ENCODE measurements around the gene BHLHA15. TPM values are rescaled to one million over a fixed set of nuclear protein-coding genes. Genes with fewer than 3 reads are reported as not detected.

Gene BHLHA15
- total and polyA plus RNA-seq, 2 experiments from 2014 or later = 0.39 to 2.3 TPM

DNA sequence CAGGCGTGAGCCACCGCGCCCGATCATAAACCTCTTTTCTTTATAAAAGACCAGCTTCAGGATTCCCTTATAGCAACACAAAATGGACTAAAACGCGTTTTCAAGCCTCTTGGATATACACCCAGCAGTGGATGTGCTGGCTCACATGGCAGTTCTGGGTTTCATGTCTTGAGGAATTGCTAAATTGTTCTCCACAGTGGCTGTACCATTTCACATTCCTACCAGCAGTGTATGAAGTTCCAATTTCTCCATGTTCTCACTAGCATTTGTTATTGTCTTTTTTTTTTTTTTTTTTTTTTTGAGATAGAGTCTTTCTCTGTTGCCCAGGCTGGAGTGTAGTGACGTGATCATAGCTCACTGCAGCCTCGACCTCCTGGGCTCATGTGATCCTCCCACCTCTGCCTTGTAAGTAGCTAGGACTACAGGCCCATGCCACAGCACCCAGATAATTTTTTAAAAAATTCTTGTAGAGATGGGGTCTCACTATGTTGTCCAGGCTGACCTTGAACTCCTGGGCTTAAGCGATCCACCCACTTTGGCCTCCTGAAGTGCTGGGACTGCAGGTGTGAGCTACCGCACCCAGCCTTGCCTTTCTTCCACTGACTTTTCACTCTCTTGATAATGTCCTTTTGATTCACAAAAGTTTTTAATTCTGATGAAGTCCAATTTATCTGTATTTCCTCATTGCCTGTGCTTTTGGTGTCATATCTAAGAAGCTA, 23.3 kb downstream of the BHLHA15 start:
- TF ChIP-seq, protein P1, sequence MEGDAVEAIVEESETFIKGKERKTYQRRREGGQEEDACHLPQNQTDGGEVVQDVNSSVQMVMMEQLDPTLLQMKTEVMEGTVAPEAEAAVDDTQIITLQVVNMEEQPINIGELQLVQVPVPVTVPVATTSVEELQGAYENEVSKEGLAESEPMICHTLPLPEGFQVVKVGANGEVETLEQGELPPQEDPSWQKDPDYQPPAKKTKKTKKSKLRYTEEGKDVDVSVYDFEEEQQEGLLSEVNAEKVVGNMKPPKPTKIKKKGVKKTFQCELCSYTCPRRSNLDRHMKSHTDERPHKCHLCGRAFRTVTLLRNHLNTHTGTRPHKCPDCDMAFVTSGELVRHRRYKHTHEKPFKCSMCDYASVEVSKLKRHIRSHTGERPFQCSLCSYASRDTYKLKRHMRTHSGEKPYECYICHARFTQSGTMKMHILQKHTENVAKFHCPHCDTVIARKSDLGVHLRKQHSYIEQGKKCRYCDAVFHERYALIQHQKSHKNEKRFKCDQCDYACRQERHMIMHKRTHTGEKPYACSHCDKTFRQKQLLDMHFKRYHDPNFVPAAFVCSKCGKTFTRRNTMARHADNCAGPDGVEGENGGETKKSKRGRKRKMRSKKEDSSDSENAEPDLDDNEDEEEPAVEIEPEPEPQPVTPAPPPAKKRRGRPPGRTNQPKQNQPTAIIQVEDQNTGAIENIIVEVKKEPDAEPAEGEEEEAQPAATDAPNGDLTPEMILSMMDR (IDR thresholded peaks at IDR 0.05; ENCODE audit: poor library complexity) = no peak
- TF ChIP-seq EZH2phosphoT487 (IDR thresholded peaks at IDR 0.05; ENCODE audit: low read depth, severe bottlenecking, unreplicated experiment) (no peak), EZH2 (IDR thresholded peaks at IDR 0.05; ENCODE audit: borderline replicate concordance) (no peak)
- Histone ChIP-seq H3K27me3 (no peaks in the 10 kb centered on the region), H3K9me3 (ENCODE audit: low read depth) (no peaks in the 10 kb centered on the region), H2AFZ (no peak overlapping the region), H3K4me3 (no peak overlapping the region), H3K4me2 (no peak overlapping the region), H3K79me2 (no peaks in the 10 kb centered on the region), H3K9me2 (replicated peaks; ENCODE audit: insufficient read depth) (no peaks in the 10 kb centered on the region), H4K20me1 (ENCODE audit: insufficient read depth, poor library complexity, severe bottlenecking) (no peaks in the 10 kb centered on the region), H3K27ac (no peak overlapping the region), H3K36me3 (replicated peaks; ENCODE audit: insufficient read depth, low read depth) (no peaks in the 10 kb centered on the region), H3K4me1 (ENCODE audit: insufficient read depth) (no peaks in the 10 kb centered on the region)
- 95% methylated on average over 10 of the region's 10 CpGs for WGBS (ENCODE audit: low lambda C conversion rate, missing lambda C conversion rate)
- DNase-seq (ENCODE audit: low spot score) = no peak

DNA sequence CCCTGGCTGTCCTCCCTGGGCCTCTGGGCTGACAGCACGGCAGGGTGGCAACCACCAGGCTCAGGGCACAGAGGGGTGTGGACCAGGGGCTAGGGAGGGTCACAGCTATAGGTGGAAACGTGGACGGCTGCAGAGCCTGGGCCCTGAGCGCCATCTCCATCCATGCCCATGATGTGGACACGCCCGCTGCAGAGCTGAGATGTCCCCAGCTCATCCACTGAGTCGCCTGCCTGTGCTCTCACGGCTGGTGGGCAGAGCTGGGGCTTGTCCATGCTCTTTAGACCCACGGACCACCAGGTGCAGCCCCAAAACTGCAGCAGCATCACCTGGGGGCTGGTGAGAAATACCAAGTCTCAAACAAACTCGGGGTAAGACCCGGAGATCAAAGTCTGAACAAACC, 24.7 kb downstream of the BHLHA15 start:
- Histone ChIP-seq H3K9me2 (replicated peaks; ENCODE audit: insufficient read depth) (no peaks in the 10 kb centered on the region), H2AFZ (no peak overlapping the region), H3K9me3 (ENCODE audit: low read depth) (no peaks in the 10 kb centered on the region), H3K4me3 (no peak overlapping the region), H3K4me1 (ENCODE audit: insufficient read depth) (no peaks in the 10 kb centered on the region), H4K20me1 (ENCODE audit: insufficient read depth, poor library complexity, severe bottlenecking) (no peaks in the 10 kb centered on the region), H3K36me3 (replicated peaks; ENCODE audit: insufficient read depth, low read depth) (no peaks in the 10 kb centered on the region), H3K27ac (no peak overlapping the region), H3K27me3 (no peaks in the 10 kb centered on the region), H3K79me2 (no peaks in the 10 kb centered on the region), H3K4me2 (no peak overlapping the region)
- peak; percentile 5 for DNase-seq (ENCODE audit: low spot score)
- TF ChIP-seq, protein P1 (IDR thresholded peaks at IDR 0.05; ENCODE audit: poor library complexity) = no peak
- no peak for TF ChIP-seq EZH2 (IDR thresholded peaks at IDR 0.05; ENCODE audit: borderline replicate concordance)
- no peak for TF ChIP-seq EZH2phosphoT487 (IDR thresholded peaks at IDR 0.05; ENCODE audit: low read depth, severe bottlenecking, unreplicated experiment)
- WGBS (ENCODE audit: low lambda C conversion rate, missing lambda C conversion rate) = 92% methylated on average over 11 of the region's 11 CpGs

DNA sequence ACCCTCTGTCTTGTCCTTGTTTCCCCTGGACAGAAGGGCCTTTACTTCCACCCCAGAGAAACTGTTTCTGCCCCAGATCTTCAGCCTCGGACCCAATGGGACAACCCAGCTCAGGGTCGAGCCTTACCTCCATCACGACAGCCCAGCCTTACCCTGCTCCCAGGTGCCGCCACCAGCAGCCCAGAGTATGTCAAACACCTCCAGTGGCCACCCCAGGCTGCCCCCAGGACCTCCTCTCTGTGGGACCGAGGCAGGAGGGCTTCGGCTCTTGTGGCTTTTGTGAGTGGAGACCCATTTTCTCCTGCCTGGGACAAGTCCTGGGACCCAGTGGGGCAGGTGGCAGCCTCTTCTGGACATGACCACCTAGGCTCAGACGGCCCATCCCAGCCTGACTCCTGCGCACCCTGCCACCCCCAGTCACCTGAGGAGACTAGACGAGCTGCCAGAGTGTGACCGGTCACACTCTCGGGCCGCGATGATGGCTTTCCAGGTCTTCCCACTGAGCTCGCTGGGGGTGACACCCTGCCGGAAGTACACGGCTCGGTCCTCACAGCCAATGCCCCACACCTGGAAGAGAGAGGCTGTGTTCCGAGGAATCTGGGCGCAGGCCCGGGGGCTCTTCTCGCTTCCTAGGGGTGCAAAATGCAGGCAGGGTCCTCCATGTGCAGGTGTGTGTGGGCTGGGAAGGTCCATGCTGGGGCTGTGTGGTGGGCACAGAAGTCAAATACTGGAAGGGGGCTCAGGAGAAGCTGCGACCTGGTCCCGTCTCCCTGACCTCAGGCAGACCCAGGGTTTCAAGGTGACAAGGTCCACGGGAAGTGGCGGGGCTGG, 25.3 kb downstream of the BHLHA15 start:
- WGBS (ENCODE audit: low lambda C conversion rate, missing lambda C conversion rate) = 98% methylated on average over 17 of the region's 25 CpGs

More for the DNA sequence above, 25.3 kb downstream of the BHLHA15 start:
- TF ChIP-seq, protein P1 (IDR thresholded peaks at IDR 0.05; ENCODE audit: poor library complexity) = no peak
- no peak for TF ChIP-seq EZH2phosphoT487 (IDR thresholded peaks at IDR 0.05; ENCODE audit: low read depth, severe bottlenecking, unreplicated experiment)
- TF ChIP-seq EZH2 (IDR thresholded peaks at IDR 0.05; ENCODE audit: borderline replicate concordance) = no peak
- no peak overlapping the region for H2AFZ ChIP-seq
- no peak overlapping the region for H3K27ac ChIP-seq
- H3K4me3 ChIP-seq = no peak overlapping the region
- H3K27me3 ChIP-seq = no peaks in the 10 kb centered on the region
- no peaks in the 10 kb centered on the region for H3K9me2 ChIP-seq (replicated peaks; ENCODE audit: insufficient read depth)
- H3K4me2 ChIP-seq = no peak overlapping the region
- H3K36me3 ChIP-seq (replicated peaks; ENCODE audit: insufficient read depth, low read depth) = no peaks in the 10 kb centered on the region
- no peak for DNase-seq (ENCODE audit: low spot score)
- H3K9me3 ChIP-seq (ENCODE audit: low read depth) = no peaks in the 10 kb centered on the region
- no peaks in the 10 kb centered on the region for H4K20me1 ChIP-seq (ENCODE audit: insufficient read depth, poor library complexity, severe bottlenecking)
- H3K79me2 ChIP-seq = no peaks in the 10 kb centered on the region
- H3K4me1 ChIP-seq (ENCODE audit: insufficient read depth) = no peaks in the 10 kb centered on the region

All from hepatocyte (in vitro differentiated cells).